AG09319 (cell line): ENCODE measurements around the gene MBTPS1.

Experiments used
- DNase-seq: peaks from one replicate; pipeline ENCODE4 v3.0.0-alpha.2; 2010; ENCODE audit warnings: low read depth; ENCODE audit errors: extremely low read depth
- CTCF ChIP-seq: IDR thresholded peaks from 2 replicates; pipeline ENCODE4 v1.5.1; 2011; ENCODE audit warnings: low read depth, mild to moderate bottlenecking, inconsistent platforms, low read length, moderate library complexity

Gene MBTPS1

GRCh38 chr16:84056933-84057332, 59.8 kb downstream of the MBTPS1 start:
- no peak for DNase-seq
- TF ChIP-seq CTCF, result no peak

GRCh38 chr16:84055801-84056634, 60.7 kb downstream of the MBTPS1 start:
- TF ChIP-seq CTCF, result no peak
- no peak for DNase-seq

GRCh38 chr16:84055366-84055765, 61.4 kb downstream of the MBTPS1 start:
- TF ChIP-seq CTCF, result no peak
- DNase-seq, result no peak

- TF ChIP-seq CTCF, result no peak
- no peak for DNase-seq
Measured at GRCh38 chr16:84054916-84055315, 61.8 kb downstream of the MBTPS1 start.

- no peak for TF ChIP-seq CTCF
- no peak for DNase-seq
Measured at GRCh38 chr16:84054271-84054670, 62.5 kb downstream of the MBTPS1 start.

- no peak for DNase-seq
- TF ChIP-seq CTCF, result no peak
Measured at GRCh38 chr16:84053237-84053636, 63.5 kb downstream of the MBTPS1 start.

- no peak for DNase-seq
- no peak for TF ChIP-seq CTCF
Measured at GRCh38 chr16:84052071-84052622, 64.6 kb downstream of the MBTPS1 start.
